Measurements from ENCODE around the gene RGSL1. TPM values are rescaled to one million over a fixed set of nuclear protein-coding genes. Genes with fewer than 3 reads are reported as not detected.
A peak's percentile ranks its signal among the peaks of the same experiment; 100 is the strongest.

The RGSL1 gene
- not detected for total RNA-seq
- polyA plus RNA-seq (ENCODE audit: insufficient read depth in 1 of 8, insufficient read length in 8 of 8, low replicate concordance in 1 of 8): under 1 TPM in 1 of 8 donors, not detected in 7; 0.43 TPM
- long read RNA-seq, donor 1: 0 reads
- long read RNA-seq, donor 2: 0 reads
- long read RNA-seq, donor 3: 0 reads
- long read RNA-seq, donor 4: 0 reads
- long read RNA-seq, donor 5: 0 reads
- long read RNA-seq, donor 6: 0 reads
- long read RNA-seq, donor 7: 0 reads
- long read RNA-seq, donor 8: 0 reads
- long read RNA-seq, donor 9: 0 reads
- long read RNA-seq, donor 10: 0 reads
- long read RNA-seq, donor 11: 0 reads

DNA sequence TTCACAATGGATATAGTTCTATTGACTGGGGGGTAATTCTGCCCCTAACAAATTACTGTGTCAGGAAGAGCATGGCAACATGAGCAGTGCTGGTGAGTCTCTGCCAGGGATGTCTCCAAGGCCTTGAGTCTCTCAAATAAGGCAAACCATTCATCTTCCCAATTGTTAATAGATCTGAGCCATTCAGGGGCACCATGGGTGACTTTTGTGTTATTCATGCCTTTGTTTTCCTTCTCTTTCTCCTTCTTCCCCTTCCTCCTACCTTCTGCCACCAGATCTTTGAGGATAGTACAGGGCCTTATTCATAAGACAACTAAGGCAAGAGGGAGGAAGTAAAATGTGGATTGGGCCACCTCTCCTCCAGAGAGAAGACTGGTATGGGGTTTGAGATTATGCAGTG lies at the start of gene RGSL1:
Gene RGSL1, plus strand, starts transcription at position 60 of the 400 bp plus-strand sequence. Its CDS starts 20 bp downstream, at position 80.
- H3K4me3 ChIP-seq (ENCODE audit: low read length): no peak within 1 kb of the TSS
- no peaks in the 10 kb centered on the region for H3K4me1 ChIP-seq (ENCODE audit: control insufficient read depth, insufficient read depth, low read length)
- no peak for DNase-seq
- no peaks in the 10 kb centered on the region for H3K9me3 ChIP-seq (replicated peaks; ENCODE audit: control insufficient read depth, low read depth, low read length)
- no peaks in the 10 kb centered on the region for H3K27me3 ChIP-seq (ENCODE audit: control insufficient read depth, insufficient read depth, low read length)
- H3K36me3 ChIP-seq (ENCODE audit: control insufficient read depth, insufficient read depth, low read length): no peaks in the 10 kb centered on the region
- no peak within 1 kb of the TSS for H3K27ac ChIP-seq (ENCODE audit: low read length)

GRCh38 chr1:182400567-182400966 lies 49.4 kb upstream of the RGSL1 start, which contains the start of gene TEDDM1:
Gene TEDDM1, minus strand, starts transcription at chr1:182400667. Its CDS starts 182 bp downstream, at chr1:182400485.
- no peaks in the 10 kb centered on the region for H3K36me3 ChIP-seq (ENCODE audit: control insufficient read depth, insufficient read depth, low read length)
- 100% methylated on average over 1 of the region's 4 CpGs for WGBS (ENCODE audit: insufficient coverage)
- no peak within 1 kb of the TSS for H3K4me3 ChIP-seq (ENCODE audit: low read length)
- H3K9me3 ChIP-seq (replicated peaks; ENCODE audit: control insufficient read depth, low read depth, low read length): peaks cover under 1% of the 10 kb centered on the region
- DNase-seq: no peak
- H3K4me1 ChIP-seq (ENCODE audit: control insufficient read depth, insufficient read depth, low read length): peaks cover 5% of the 10 kb centered on the region
- no peak within 1 kb of the TSS for H3K27ac ChIP-seq (ENCODE audit: low read length)
- H3K27me3 ChIP-seq (ENCODE audit: control insufficient read depth, insufficient read depth, low read length): no peaks in the 10 kb centered on the region

- no CpG with 5 or more reads among the region's 1 CpG for WGBS (ENCODE audit: insufficient coverage)
- no peaks in the 10 kb centered on the region for H3K27me3 ChIP-seq (ENCODE audit: control insufficient read depth, insufficient read depth, low read length)
- H3K4me1 ChIP-seq (ENCODE audit: control insufficient read depth, insufficient read depth, low read length): no peaks in the 10 kb centered on the region
- no peaks in the 10 kb centered on the region for H3K36me3 ChIP-seq (ENCODE audit: control insufficient read depth, insufficient read depth, low read length)
- no peak overlapping the region for H3K4me3 ChIP-seq (ENCODE audit: low read length)
- H3K9me3 ChIP-seq (replicated peaks; ENCODE audit: control insufficient read depth, low read depth, low read length): peaks cover 3% of the 10 kb centered on the region
- H3K27ac ChIP-seq (ENCODE audit: low read length): no peak overlapping the region
- no peak for DNase-seq
Measured at GRCh38 chr1:182404781-182405180, 45.2 kb upstream of the RGSL1 start.

DNA sequence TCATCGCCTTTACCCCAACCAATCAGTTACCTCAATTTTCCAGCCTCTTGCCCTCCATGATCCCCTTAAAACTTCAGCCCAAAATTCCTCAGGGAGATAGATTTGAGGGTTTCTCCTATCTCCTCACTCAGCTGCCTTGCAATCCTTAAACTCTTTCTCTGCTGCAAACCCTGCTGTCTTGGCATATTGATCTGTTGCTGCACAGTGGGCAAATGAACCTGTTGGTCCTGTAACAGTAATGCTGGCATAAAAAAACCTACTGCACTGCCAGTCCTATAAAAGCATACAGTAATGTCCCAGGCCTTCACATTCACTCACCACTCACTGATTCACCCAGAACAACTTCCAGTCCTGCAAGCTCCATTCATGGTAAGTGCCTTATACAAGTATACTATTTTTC lies 44.4 kb upstream of the RGSL1 start:
- Histone ChIP-seq H3K4me1 (ENCODE audit: control insufficient read depth, insufficient read depth, low read length) (no peaks in the 10 kb centered on the region), H3K9me3 (replicated peaks; ENCODE audit: control insufficient read depth, low read depth, low read length) (peaks cover 3% of the 10 kb centered on the region), H3K27me3 (ENCODE audit: control insufficient read depth, insufficient read depth, low read length) (no peaks in the 10 kb centered on the region), H3K27ac (ENCODE audit: low read length) (no peak overlapping the region), H3K36me3 (ENCODE audit: control insufficient read depth, insufficient read depth, low read length) (no peaks in the 10 kb centered on the region), H3K4me3 (ENCODE audit: low read length) (no peak overlapping the region)
- DNase-seq: no peak
- no CpG with 5 or more reads among the region's 1 CpG for WGBS (ENCODE audit: insufficient coverage)

DNA sequence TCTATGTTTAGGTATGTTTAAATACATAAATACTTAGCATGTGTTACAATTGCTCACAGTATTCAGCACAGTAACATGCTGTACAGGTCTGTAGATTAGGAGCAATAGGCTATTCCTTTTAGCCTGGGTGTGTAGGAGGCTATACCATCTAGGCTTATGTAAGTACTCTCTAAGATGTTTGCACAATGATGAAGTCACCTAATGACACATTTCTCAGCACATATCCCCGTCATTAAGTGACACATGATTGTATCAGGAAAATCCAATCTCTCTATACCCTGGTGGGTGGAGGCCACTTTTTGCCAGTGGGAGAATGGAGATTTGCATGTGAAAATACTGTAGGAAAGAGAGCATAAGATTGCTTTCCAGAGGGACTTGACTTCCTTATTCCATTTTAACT lies 43.9 kb upstream of the RGSL1 start:
- H3K36me3 ChIP-seq (ENCODE audit: control insufficient read depth, insufficient read depth, low read length): no peaks in the 10 kb centered on the region
- H3K27ac ChIP-seq (ENCODE audit: low read length): no peak overlapping the region
- no peaks in the 10 kb centered on the region for H3K4me1 ChIP-seq (ENCODE audit: control insufficient read depth, insufficient read depth, low read length)
- no CpG with 5 or more reads among the region's 1 CpG for WGBS (ENCODE audit: insufficient coverage)
- DNase-seq: no peak
- no peak overlapping the region for H3K4me3 ChIP-seq (ENCODE audit: low read length)
- peaks cover 3% of the 10 kb centered on the region for H3K9me3 ChIP-seq (replicated peaks; ENCODE audit: control insufficient read depth, low read depth, low read length)
- no peaks in the 10 kb centered on the region for H3K27me3 ChIP-seq (ENCODE audit: control insufficient read depth, insufficient read depth, low read length)

- no peaks in the 10 kb centered on the region for H3K27me3 ChIP-seq (ENCODE audit: control insufficient read depth, insufficient read depth, low read length)
- no peaks in the 10 kb centered on the region for H3K4me1 ChIP-seq (ENCODE audit: control insufficient read depth, insufficient read depth, low read length)
- WGBS (ENCODE audit: insufficient coverage): no CpG with 5 or more reads among the region's 3 CpGs
- H3K4me3 ChIP-seq (ENCODE audit: low read length): no peak overlapping the region
- DNase-seq: no peak
- no peaks in the 10 kb centered on the region for H3K36me3 ChIP-seq (ENCODE audit: control insufficient read depth, insufficient read depth, low read length)
- H3K9me3 ChIP-seq (replicated peaks; ENCODE audit: control insufficient read depth, low read depth, low read length): peaks cover 3% of the 10 kb centered on the region
- H3K27ac ChIP-seq (ENCODE audit: low read length): no peak overlapping the region
Measured at GRCh38 chr1:182407724-182408123, 42.2 kb upstream of the RGSL1 start.

DNA sequence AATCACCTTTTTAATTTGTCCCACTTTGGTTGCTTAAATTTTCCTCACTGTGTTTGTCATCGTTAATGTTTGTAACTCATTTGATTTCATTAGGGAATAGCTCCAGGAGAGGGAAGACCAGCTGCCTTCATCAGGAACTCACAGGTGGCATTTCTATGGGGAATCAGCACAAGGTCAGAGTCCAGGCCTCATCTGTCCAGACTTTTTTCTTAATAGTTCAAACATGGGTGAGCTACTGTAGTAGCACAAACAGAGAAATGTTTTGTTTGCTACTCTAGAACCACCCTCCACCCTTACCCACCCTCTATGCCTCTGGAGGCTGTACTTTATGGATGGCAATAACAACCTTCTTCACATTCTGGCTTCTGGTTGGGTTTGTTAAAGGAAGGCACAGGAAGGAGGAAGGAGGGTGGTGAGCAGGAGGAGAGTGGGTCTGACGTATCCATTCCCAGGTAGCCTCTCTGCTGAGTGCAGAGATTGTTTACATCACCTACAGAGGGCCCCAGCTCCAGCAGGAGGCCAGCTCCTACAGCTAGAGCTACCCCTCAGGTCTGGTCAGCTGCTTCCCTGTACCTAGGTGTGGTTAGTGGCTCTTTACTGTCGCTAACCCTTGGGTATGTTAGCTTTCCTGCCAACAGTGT lies 41.4 kb upstream of the RGSL1 start:
- WGBS (ENCODE audit: insufficient coverage): 100% methylated on average over 1 of the region's 3 CpGs
- Histone ChIP-seq H3K27me3 (ENCODE audit: control insufficient read depth, insufficient read depth, low read length) (no peaks in the 10 kb centered on the region), H3K4me1 (ENCODE audit: control insufficient read depth, insufficient read depth, low read length) (no peaks in the 10 kb centered on the region), H3K9me3 (replicated peaks; ENCODE audit: control insufficient read depth, low read depth, low read length) (peaks cover 3% of the 10 kb centered on the region), H3K27ac (ENCODE audit: low read length) (no peak overlapping the region), H3K4me3 (ENCODE audit: low read length) (no peak overlapping the region), H3K36me3 (ENCODE audit: control insufficient read depth, insufficient read depth, low read length) (no peaks in the 10 kb centered on the region)
- no peak for DNase-seq

DNA sequence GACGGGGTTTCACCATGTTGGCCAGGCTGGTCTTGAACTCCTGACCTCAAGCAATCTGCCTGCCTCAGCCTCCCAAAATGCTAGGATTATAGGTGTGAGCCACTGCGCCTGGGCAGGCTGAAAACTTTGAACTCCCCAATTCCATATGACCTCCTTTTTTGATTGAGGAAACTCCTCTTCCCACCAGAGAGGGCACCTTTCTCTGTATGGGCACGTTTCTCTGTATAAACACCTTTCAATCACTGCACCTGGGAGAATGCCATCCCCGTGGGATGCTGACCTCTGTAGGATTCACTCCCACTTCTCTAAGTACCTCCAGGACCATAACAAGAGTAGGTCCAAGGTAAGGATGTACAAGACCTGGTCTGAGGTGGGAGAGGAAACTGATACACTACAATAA lies 39.8 kb upstream of the RGSL1 start:
- Histone ChIP-seq H3K27me3 (ENCODE audit: control insufficient read depth, insufficient read depth, low read length) (no peaks in the 10 kb centered on the region), H3K36me3 (ENCODE audit: control insufficient read depth, insufficient read depth, low read length) (no peaks in the 10 kb centered on the region), H3K27ac (ENCODE audit: low read length) (no peak overlapping the region), H3K4me1 (ENCODE audit: control insufficient read depth, insufficient read depth, low read length) (no peaks in the 10 kb centered on the region), H3K9me3 (replicated peaks; ENCODE audit: control insufficient read depth, low read depth, low read length) (peaks cover 3% of the 10 kb centered on the region), H3K4me3 (ENCODE audit: low read length) (no peak overlapping the region)
- WGBS (ENCODE audit: insufficient coverage): 80% methylated on average over 2 of the region's 4 CpGs
- no peak for DNase-seq

- no peak overlapping the region for H3K27ac ChIP-seq (ENCODE audit: low read length)
- DNase-seq: peak; percentile 67
- H3K36me3 ChIP-seq (ENCODE audit: control insufficient read depth, insufficient read depth, low read length): no peaks in the 10 kb centered on the region
- H3K4me1 ChIP-seq (ENCODE audit: control insufficient read depth, insufficient read depth, low read length): no peaks in the 10 kb centered on the region
- H3K4me3 ChIP-seq (ENCODE audit: low read length): no peak overlapping the region
- peaks cover under 1% of the 10 kb centered on the region for H3K9me3 ChIP-seq (replicated peaks; ENCODE audit: control insufficient read depth, low read depth, low read length)
- H3K27me3 ChIP-seq (ENCODE audit: control insufficient read depth, insufficient read depth, low read length): no peaks in the 10 kb centered on the region
- WGBS (ENCODE audit: insufficient coverage): no CpG with 5 or more reads among the region's 1 CpG
Measured at GRCh38 chr1:182410620-182411273, 39.2 kb upstream of the RGSL1 start.

DNA sequence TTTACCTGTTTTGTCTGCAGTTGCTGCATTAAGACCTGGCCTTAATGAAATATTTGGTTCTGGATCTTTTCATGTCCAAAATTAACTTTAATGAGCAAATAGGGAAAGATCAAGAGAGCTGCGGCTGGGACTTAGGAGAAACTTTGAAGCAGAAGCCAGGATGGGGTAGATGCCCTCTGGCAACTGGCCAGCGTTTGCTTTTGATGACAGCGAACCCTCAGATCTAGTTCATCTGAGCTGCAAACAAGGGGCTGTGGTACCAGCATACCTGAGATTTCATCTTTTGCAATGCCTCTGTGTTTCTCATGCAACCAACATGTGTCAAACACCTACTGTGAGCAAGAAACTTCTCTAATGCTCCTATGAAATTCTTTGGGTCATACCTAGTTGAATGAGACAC lies 36.5 kb upstream of the RGSL1 start:
- Histone ChIP-seq H3K9me3 (replicated peaks; ENCODE audit: control insufficient read depth, low read depth, low read length) (no peaks in the 10 kb centered on the region), H3K27me3 (ENCODE audit: control insufficient read depth, insufficient read depth, low read length) (no peaks in the 10 kb centered on the region), H3K4me1 (ENCODE audit: control insufficient read depth, insufficient read depth, low read length) (no peaks in the 10 kb centered on the region), H3K27ac (ENCODE audit: low read length) (no peak overlapping the region), H3K4me3 (ENCODE audit: low read length) (no peak overlapping the region), H3K36me3 (ENCODE audit: control insufficient read depth, insufficient read depth, low read length) (no peaks in the 10 kb centered on the region)
- DNase-seq: no peak
- WGBS (ENCODE audit: insufficient coverage): 70% methylated on average over 3 of the region's 3 CpGs

Data from muscle of leg (tissue), 16 donors.